ENCODE results near the gene CILP2. TPM values are rescaled to one million over a fixed set of nuclear protein-coding genes. Genes with fewer than 3 reads are reported as not detected.

The CILP2 gene
- polyA plus RNA-seq (2013, experiment 1 of 2) = 1.2 TPM
- polyA plus RNA-seq (2013, experiment 2 of 2) = 2.2 TPM

- Histone ChIP-seq H3K27me3 (ENCODE audit: insufficient read depth, low read length) (peaks cover 39% of the 10 kb centered on the region), H3K27ac (ENCODE audit: low read depth, low read length) (no peak within 1 kb of the TSS), H3K4me3 (ENCODE audit: low read length) (peak within 1 kb of the TSS; percentile 65), H3K36me3 (ENCODE audit: insufficient read depth, low read length) (no peaks in the 10 kb centered on the region), H3K9me3 (ENCODE audit: insufficient read depth, low read depth, low read length) (no peaks in the 10 kb centered on the region), H3K4me1 (ENCODE audit: insufficient read depth, low read length) (no peaks in the 10 kb centered on the region; the same call in 1 of the 2 replicates), H3K9ac (ENCODE audit: low read depth, low read length) (peak within 1 kb of the TSS; percentile 64)
- WGBS = 4% methylated on average over 56 of the region's 56 CpGs
These were observed at the start of gene CILP2 for GRCh38 chr19:19538061-19538784. Gene CILP2, plus strand, starts transcription at chr19:19538265. Its CDS starts 85 bp downstream, at chr19:19538350.

- Histone ChIP-seq H3K9me3 (ENCODE audit: insufficient read depth, low read depth, low read length) (no peaks in the 10 kb centered on the region), H3K36me3 (ENCODE audit: insufficient read depth, low read length) (peaks cover 28% of the 10 kb centered on the region), H3K4me3 (ENCODE audit: low read length) (no peak overlapping the region), H3K27me3 (ENCODE audit: insufficient read depth, low read length) (no peaks in the 10 kb centered on the region), H3K9ac (ENCODE audit: low read depth, low read length) (peak overlapping the region; percentile 47), H3K27ac (ENCODE audit: low read depth, low read length) (peak overlapping the region; percentile 88), H3K4me1 (ENCODE audit: insufficient read depth, low read length) (peaks cover 37% of the 10 kb centered on the region)
- 57% methylated on average over 14 of the region's 14 CpGs for WGBS
These were observed 49.0 kb upstream of the CILP2 start for GRCh38 chr19:19488875-19489690.

- Histone ChIP-seq H3K4me3 (ENCODE audit: low read length) (no peak overlapping the region), H3K9me3 (ENCODE audit: insufficient read depth, low read depth, low read length) (no peaks in the 10 kb centered on the region), H3K9ac (ENCODE audit: low read depth, low read length) (no peak overlapping the region), H3K27ac (ENCODE audit: low read depth, low read length) (peak overlapping the region; percentile 88), H3K36me3 (ENCODE audit: insufficient read depth, low read length) (peaks cover 35% of the 10 kb centered on the region), H3K27me3 (ENCODE audit: insufficient read depth, low read length) (no peaks in the 10 kb centered on the region), H3K4me1 (ENCODE audit: insufficient read depth, low read length) (peaks cover 37% of the 10 kb centered on the region)
- WGBS = 87% methylated on average over 9 of the region's 9 CpGs
These were observed 48.3 kb upstream of the CILP2 start for GRCh38 chr19:19489804-19490204.

- Histone ChIP-seq H3K9ac (ENCODE audit: low read depth, low read length) (no peak overlapping the region), H3K27ac (ENCODE audit: low read depth, low read length) (peak overlapping the region; percentile 88), H3K9me3 (ENCODE audit: insufficient read depth, low read depth, low read length) (no peaks in the 10 kb centered on the region), H3K36me3 (ENCODE audit: insufficient read depth, low read length) (peaks cover 38% of the 10 kb centered on the region), H3K27me3 (ENCODE audit: insufficient read depth, low read length) (no peaks in the 10 kb centered on the region), H3K4me1 (ENCODE audit: insufficient read depth, low read length) (peaks cover 33% of the 10 kb centered on the region), H3K4me3 (ENCODE audit: low read length) (no peak overlapping the region)
- WGBS = 59% methylated on average over 20 of the region's 20 CpGs
These were observed 47.7 kb upstream of the CILP2 start for GRCh38 chr19:19490214-19490968.

- Histone ChIP-seq H3K4me3 (ENCODE audit: low read length) (no peak overlapping the region), H3K9ac (ENCODE audit: low read depth, low read length) (no peak overlapping the region), H3K4me1 (ENCODE audit: insufficient read depth, low read length) (peaks cover 27% of the 10 kb centered on the region), H3K27me3 (ENCODE audit: insufficient read depth, low read length) (no peaks in the 10 kb centered on the region), H3K9me3 (ENCODE audit: insufficient read depth, low read depth, low read length) (no peaks in the 10 kb centered on the region), H3K36me3 (ENCODE audit: insufficient read depth, low read length) (peaks cover 44% of the 10 kb centered on the region), H3K27ac (ENCODE audit: low read depth, low read length) (no peak overlapping the region)
- WGBS = 95% methylated on average over 15 of the region's 15 CpGs
These were observed 46.6 kb upstream of the CILP2 start for GRCh38 chr19:19491321-19492025.

GRCh38 chr19:19492026-19492610 lies 45.9 kb upstream of the CILP2 start:
- Histone ChIP-seq H3K4me1 (ENCODE audit: insufficient read depth, low read length) (peaks cover 27% of the 10 kb centered on the region), H3K9ac (ENCODE audit: low read depth, low read length) (no peak overlapping the region), H3K27ac (ENCODE audit: low read depth, low read length) (no peak overlapping the region), H3K27me3 (ENCODE audit: insufficient read depth, low read length) (no peaks in the 10 kb centered on the region), H3K9me3 (ENCODE audit: insufficient read depth, low read depth, low read length) (no peaks in the 10 kb centered on the region), H3K4me3 (ENCODE audit: low read length) (no peak overlapping the region), H3K36me3 (ENCODE audit: insufficient read depth, low read length) (peaks cover 51% of the 10 kb centered on the region)
- 94% methylated on average over 21 of the region's 21 CpGs for WGBS

- H3K4me3 ChIP-seq (ENCODE audit: low read length) = no peak overlapping the region
- H3K9ac ChIP-seq (ENCODE audit: low read depth, low read length) = no peak overlapping the region
- no peaks in the 10 kb centered on the region for H3K9me3 ChIP-seq (ENCODE audit: insufficient read depth, low read depth, low read length)
- H3K4me1 ChIP-seq (ENCODE audit: insufficient read depth, low read length) = peaks cover 12% of the 10 kb centered on the region
- H3K36me3 ChIP-seq (ENCODE audit: insufficient read depth, low read length) = peaks cover 70% of the 10 kb centered on the region
- no peak overlapping the region for H3K27ac ChIP-seq (ENCODE audit: low read depth, low read length)
- WGBS = 95% methylated on average over 15 of the region's 15 CpGs
- no peaks in the 10 kb centered on the region for H3K27me3 ChIP-seq (ENCODE audit: insufficient read depth, low read length)
These were observed 44.1 kb upstream of the CILP2 start for GRCh38 chr19:19493841-19494546.

- H3K9ac ChIP-seq (ENCODE audit: low read depth, low read length) = no peak overlapping the region
- H3K36me3 ChIP-seq (ENCODE audit: insufficient read depth, low read length) = peaks cover 86% of the 10 kb centered on the region
- WGBS = 96% methylated on average over 30 of the region's 30 CpGs
These were observed 42.2 kb upstream of the CILP2 start for GRCh38 chr19:19495614-19496603.

GRCh38 chr19:19498255-19498991 lies 39.6 kb upstream of the CILP2 start:
- no peak overlapping the region for H3K9ac ChIP-seq (ENCODE audit: low read depth, low read length)
- H3K27ac ChIP-seq (ENCODE audit: low read depth, low read length) = no peak overlapping the region
- H3K27me3 ChIP-seq (ENCODE audit: insufficient read depth, low read length) = no peaks in the 10 kb centered on the region
- H3K36me3 ChIP-seq (ENCODE audit: insufficient read depth, low read length) = peaks cover 95% of the 10 kb centered on the region
- H3K4me3 ChIP-seq (ENCODE audit: low read length) = no peak overlapping the region
- no peaks in the 10 kb centered on the region for H3K9me3 ChIP-seq (ENCODE audit: insufficient read depth, low read depth, low read length)
- no peaks in the 10 kb centered on the region for H3K4me1 ChIP-seq (ENCODE audit: insufficient read depth, low read length)
- WGBS = 95% methylated on average over 33 of the region's 33 CpGs

More at GRCh38 chr19:19495614-19496603, 42.2 kb upstream of the CILP2 start:
- H3K4me1 ChIP-seq (ENCODE audit: insufficient read depth, low read length) = no peaks in the 10 kb centered on the region
- no peaks in the 10 kb centered on the region for H3K27me3 ChIP-seq (ENCODE audit: insufficient read depth, low read length)
- no peak overlapping the region for H3K4me3 ChIP-seq (ENCODE audit: low read length)
- H3K9me3 ChIP-seq (ENCODE audit: insufficient read depth, low read depth, low read length) = no peaks in the 10 kb centered on the region
- no peak overlapping the region for H3K27ac ChIP-seq (ENCODE audit: low read depth, low read length)
